ENCODE measurements around the gene CC2D2B.
"Not testable (repeated sequence)": the region's sequence is repeated elsewhere in the genome, so short reads cannot be mapped to it uniquely, and the experiment has no call there.

CC2D2B gene

DNA sequence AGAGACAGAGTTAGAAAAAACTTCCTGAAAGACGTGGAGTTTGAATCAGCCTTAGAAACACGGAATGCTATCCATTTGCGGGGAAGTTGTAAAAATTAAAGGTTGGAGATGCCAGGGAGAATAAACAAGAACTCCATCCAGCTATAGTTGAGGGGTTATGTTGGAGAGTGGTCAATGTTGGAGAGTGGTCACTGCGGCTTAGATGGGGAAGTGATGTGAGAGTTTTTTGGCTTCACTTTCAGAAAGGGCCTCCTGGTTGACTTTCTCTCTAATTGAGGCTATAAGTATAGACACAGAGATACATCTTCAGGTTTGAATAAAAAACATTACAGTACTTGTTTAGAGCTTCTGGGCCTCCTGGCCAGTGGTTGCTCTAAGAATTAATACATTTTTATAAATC lies 675 bp downstream of the CC2D2B start:
- DNase-seq (ENCODE audit: low read depth, low spot score): no peak

DNA sequence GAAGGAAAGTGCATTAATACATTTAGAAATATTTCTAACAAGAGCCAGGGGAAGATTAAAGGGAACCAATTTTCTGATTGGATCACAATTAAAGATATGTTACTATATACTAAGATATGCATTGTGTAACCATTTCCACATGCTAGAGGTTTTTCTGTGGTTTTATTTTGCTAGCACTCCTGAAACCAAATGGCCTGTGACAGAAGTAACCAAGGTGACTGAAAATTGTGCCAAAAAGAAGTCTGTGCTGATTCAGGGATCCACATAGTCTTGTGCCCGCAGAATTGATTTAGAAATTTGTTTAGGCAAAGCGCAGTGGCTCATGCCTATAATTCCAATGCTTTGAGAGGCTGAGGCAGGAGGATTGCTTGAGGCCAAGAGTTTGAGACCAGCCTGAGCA lies 1.8 kb downstream of the CC2D2B start:
- DNase-seq (ENCODE audit: low read depth, low spot score): no peak

GRCh38 chr10:95916039-95916438 lies 8.3 kb downstream of the CC2D2B start:
- DNase-seq (ENCODE audit: low read depth, low spot score): not testable (repeated sequence)

DNA sequence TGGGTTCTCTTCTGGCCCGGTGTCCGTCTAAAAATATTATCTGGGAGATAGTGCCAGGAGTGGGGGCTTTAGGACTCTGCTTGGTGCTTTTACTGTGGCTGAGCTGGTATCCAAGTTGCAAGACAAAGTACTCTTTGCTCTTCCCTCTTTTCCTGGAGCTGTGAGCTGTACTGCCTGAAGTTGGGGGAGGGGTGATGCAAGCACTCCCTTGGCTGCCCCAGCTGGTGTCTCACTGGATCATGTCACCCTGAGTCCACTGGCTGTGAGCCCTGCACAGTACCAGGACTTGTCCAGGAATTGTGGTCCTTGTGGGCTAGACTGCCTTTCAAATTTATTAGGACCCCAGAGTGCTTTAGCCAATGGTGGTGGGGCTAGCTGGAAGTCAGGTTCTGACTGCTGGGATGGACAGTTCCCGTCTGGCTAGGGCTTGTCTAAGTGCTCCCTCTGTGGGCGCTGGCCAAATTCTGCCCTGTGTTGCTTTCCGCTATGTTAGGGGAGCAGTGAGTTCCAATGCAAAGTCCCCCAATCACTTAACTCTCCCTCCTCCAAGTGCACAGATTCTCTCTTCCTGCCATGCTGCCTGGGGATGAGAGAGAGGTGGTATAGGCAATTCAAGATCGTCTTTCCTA lies 13.1 kb downstream of the CC2D2B start:
- DNase-seq (ENCODE audit: low read depth, low spot score): no peak

- DNase-seq (ENCODE audit: low read depth, low spot score): no peak
Measured at GRCh38 chr10:95925033-95925432, 17.3 kb downstream of the CC2D2B start.

GRCh38 chr10:95935429-95935828 lies 27.7 kb downstream of the CC2D2B start:
- no peak for DNase-seq (ENCODE audit: low read depth, low spot score)

DNA sequence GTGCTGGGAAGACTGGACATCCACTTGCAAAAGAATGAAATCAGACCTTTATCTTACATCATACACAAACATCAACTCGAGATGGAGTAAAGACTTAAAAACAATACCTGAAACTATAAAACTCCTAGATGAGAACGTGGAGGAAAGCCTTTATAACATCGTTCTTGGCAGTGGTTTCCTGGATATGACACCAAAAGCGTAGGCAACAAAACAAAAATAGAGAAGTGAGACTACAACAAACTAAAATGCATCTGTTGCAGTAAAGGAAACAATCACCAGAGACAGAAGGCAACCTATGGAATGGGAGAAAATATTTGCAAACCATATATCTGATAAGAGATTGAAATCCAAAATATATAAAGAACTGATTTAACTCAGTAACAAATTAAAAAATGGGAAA lies 33.3 kb downstream of the CC2D2B start:
- no peak for DNase-seq (ENCODE audit: low read depth, low spot score)

DNA sequence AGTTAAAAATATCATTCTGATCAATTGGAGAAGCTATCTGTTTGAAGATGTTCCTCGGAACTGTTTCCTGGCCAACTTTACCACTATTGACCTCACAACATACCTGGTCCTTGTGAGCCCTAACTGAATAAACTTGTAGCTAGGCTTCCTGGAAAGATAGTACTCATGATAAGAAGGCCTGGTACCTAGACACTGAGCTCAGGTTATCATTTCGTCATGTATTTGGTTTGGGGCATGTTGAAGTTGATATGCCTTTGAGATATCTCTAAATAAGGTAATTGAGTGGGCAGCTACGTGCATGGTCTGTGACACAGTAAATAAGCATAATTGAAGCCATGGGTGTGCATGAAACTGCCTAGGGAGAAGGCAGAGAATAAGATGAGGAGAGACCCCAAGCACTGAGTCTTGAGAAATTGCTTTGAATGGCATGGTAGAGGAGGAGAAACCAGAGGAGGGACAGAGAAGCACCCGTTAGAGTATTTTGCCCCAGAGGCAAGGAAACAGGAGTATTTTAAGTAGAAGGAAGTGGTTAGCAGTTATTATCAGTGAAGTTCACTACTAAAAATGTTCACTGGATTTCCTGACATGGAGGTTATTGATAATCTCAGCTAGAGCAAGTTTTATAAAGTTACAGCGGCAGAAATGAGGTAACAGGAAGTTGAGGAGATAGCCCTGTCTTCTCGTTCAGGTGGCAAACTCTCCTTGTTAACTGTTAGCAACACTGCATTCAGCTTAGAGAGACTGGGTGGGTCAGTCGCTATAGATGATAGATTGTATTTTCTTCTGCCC lies 55.6 kb downstream of the CC2D2B start:
- DNase-seq (ENCODE audit: low read depth, low spot score): no peak

DNA sequence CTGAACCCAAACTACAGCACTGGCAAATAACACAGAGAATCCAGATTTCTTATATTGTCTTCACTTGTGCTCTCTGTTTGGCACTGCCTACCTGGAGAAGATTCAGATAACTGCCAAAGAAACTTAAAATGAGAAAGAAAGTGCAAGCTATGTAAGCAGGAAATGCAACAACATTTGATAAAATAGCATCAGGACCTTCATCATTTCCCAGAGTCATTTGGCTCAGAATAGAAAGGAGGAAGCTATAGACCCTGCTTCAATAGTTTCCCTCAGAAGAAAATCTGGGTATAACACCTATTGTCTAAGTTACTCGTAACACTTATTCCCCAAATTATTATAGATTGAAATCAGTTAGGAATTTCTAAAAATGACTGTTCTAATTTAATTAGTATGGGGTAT lies 56.2 kb downstream of the CC2D2B start:
- no peak for DNase-seq (ENCODE audit: low read depth, low spot score)

GRCh38 chr10:95964756-95965155 lies 57.0 kb downstream of the CC2D2B start:
- no peak for DNase-seq (ENCODE audit: low read depth, low spot score)

DNA sequence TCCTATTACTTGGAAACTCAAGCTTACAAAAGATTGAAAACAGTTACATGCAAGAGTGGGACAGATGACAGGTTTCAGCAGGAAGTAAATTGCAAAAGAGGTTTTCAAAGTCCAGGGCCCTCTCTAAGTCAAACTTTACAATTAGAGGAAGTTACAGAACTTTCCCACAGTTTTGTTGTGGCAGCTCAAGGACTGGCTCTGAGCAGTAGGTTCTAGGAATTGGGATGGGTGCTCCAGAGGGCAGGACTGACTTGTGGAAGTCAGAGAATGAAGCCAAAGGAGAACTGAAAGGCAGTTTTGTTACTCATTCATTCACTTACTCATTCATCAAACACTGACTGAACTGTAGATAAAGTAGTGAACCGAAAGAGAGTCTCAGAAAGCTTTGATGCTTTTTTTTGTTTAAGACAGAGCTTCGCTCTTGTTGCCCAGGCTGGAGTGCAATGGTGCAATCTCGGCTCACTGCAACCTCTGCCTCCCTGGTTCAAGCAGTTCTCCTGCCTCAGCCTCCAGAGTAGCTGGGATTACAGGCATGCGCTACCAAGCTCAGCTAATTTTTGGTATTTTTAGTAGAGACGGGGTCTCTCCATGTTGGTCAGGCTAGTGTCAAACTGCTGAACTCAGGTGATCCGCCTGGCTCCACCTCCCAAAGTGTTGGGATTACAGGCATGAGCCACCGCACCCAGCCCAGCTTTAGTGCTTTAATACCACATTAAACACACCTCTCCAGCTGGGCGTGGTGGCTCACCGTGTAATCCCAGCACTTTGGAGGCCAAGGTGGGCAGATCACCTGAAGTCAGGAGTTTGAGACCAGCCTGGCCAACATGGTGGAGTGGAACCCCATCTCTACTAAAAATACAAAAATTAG lies 68.8 kb downstream of the CC2D2B start:
- DNase-seq (ENCODE audit: low read depth, low spot score): no peak

DNA sequence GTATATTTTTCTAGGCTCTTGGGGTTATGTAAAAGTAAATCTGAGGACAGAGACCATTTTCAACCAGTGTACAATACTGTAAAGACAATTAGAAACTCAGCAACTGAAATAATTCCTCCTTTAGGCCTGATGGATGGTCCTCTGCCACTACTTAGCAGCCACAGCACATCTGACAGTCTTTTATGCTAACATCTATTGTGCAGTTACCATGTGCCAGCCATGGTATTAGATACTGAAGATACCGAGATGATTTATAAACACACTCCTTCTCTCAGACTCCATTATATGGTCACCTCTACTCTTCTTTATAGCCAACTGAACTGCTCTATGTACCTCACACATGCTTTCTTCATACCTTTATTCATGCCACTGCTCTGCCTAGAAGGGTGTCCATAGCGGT lies 74.4 kb downstream of the CC2D2B start:
- no peak for DNase-seq (ENCODE audit: low read depth, low spot score)

DNA sequence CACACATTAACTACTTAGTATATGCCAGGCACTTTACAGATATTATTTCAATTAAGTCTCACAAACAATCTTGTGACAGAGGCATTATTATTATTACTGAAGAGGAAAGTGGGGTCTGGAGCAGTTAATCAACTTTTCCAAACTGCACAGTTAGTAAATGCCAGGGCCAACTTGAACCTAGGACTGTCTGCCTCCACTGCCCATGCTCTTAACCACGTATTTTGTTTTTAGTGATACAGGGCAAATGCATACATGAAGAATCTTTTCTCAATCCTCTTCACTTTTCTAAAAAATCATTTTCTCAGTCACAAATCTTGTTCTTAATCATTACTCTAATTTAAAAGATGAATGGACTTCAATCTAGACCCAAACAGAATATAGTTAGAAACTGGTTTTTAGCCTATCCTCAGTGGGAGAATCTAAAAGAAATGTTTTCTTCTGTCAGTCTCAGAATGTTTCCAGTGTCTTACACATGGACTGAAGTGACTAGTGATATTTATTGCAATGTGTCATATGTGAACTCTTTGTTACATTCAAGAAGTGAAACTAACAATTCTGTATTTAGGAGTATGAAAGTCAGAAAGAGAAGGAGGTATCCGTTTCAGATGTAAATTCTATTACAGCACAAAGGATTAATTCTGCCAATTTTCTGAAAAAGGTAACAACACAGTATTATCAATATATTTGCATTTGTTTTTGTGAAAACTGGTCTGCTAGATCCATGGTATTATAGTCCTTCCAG lies 80.1 kb downstream of the CC2D2B start:
- DNase-seq (ENCODE audit: low read depth, low spot score): no peak

DNA sequence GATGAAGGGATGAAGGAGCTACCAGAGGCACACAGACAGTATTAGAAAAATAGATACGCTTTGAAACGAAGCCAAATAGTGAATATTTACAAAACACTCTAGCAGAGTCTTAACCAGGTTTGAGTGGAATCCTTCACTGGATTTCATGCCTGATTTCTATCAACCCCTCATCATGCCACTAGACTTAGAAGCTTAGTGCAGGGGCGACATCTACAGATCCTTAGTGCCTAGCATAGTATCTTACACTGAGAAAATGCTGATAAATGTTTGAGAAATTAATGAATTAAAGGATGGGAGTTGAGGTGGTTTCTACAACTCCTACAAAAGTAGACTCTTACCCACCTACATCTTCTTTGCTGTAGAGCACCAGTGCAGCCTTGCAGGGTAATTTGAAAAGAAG lies 80.9 kb downstream of the CC2D2B start:
- no peak for DNase-seq (ENCODE audit: low read depth, low spot score)

GRCh38 chr10:95994376-95994775 lies 86.6 kb downstream of the CC2D2B start:
- not testable (repeated sequence) for DNase-seq (ENCODE audit: low read depth, low spot score)

- no peak for DNase-seq (ENCODE audit: low read depth, low spot score)
Measured at GRCh38 chr10:95998255-95998784, 90.5 kb downstream of the CC2D2B start.

- no peak for DNase-seq (ENCODE audit: low read depth, low spot score)
Measured at GRCh38 chr10:96013956-96014355, 106.2 kb downstream of the CC2D2B start.

DNA sequence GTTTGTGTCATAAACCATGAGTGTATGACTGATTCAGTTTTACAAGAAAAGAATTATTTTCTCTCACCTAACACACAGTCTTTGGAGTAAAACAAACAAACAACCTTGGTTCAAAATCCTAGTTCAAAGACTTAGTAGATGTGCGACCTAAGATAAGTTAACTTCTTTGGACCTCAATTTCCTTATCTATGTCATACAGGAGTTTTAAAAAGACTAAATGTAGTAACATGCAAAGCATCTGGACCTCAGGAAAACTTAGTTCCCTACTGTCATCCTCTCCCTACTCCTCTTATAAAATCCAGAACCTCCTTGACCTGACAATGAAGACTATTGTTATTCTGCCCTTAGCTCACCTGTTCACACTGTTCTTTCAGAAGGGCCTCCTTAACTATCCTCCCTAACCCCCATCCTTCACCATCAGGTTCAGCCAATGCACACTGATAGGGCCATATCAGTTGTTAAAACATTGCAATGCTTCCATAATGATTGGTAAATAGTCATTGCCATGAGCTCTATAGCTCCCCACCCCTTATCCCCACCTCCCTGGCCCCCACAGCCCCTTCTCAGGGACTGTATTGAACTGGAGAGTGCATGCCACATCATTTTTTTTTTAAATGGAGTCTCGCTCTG lies 106.8 kb downstream of the CC2D2B start:
- no peak for DNase-seq (ENCODE audit: low read depth, low spot score)

- no peak for DNase-seq (ENCODE audit: low read depth, low spot score)
Measured at GRCh38 chr10:96017191-96017687, 109.5 kb downstream of the CC2D2B start.

- DNase-seq (ENCODE audit: low read depth, low spot score): no peak
Measured at GRCh38 chr10:96021332-96021731, 113.6 kb downstream of the CC2D2B start.

GRCh38 chr10:96022739-96023138 lies 115.0 kb downstream of the CC2D2B start:
- DNase-seq (ENCODE audit: low read depth, low spot score): no peak
